ENCODE results near the gene GRID2. TPM values are rescaled to one million over a fixed set of nuclear protein-coding genes. Genes with fewer than 3 reads are reported as not detected.
A peak's percentile ranks its signal among the peaks of the same experiment; 100 is the strongest.

The GRID2 gene
- total RNA-seq, 1 donor from 2014 or later: 2.1 TPM

GRCh38 chr4:92304606-92305005 is 840 bp downstream of the GRID2 start:
- peak; percentile 25 for DNase-seq
- Mint-ChIP-seq H3K36me3 (ENCODE audit: unreplicated experiment) (no peaks in the 10 kb centered on the region), H3K9me3 (ENCODE audit: unreplicated experiment) (peaks cover 9% of the 10 kb centered on the region), H3K27me3 (ENCODE audit: unreplicated experiment) (peaks cover 12% of the 10 kb centered on the region), H3K4me1 (ENCODE audit: low read depth, unreplicated experiment) (peaks cover 3% of the 10 kb centered on the region), H3K4me3 (ENCODE audit: unreplicated experiment) (peak overlapping the region; percentile 96), H3K27ac (ENCODE audit: unreplicated experiment) (peak overlapping the region; percentile 31)
- no peak for TF ChIP-seq CTCF (IDR thresholded peaks at IDR 0.05; ENCODE audit: partially characterized antibody, unreplicated experiment)

- peaks cover 3% of the 10 kb centered on the region for H3K4me1 Mint-ChIP-seq (ENCODE audit: low read depth, unreplicated experiment)
- TF ChIP-seq CTCF (IDR thresholded peaks at IDR 0.05; ENCODE audit: partially characterized antibody, unreplicated experiment): no peak
- peaks cover 12% of the 10 kb centered on the region for H3K27me3 Mint-ChIP-seq (ENCODE audit: unreplicated experiment)
- H3K9me3 Mint-ChIP-seq (ENCODE audit: unreplicated experiment): peaks cover 9% of the 10 kb centered on the region
- H3K27ac Mint-ChIP-seq (ENCODE audit: unreplicated experiment): peak overlapping the region; percentile 81
- H3K36me3 Mint-ChIP-seq (ENCODE audit: unreplicated experiment): no peaks in the 10 kb centered on the region
- peak overlapping the region; percentile 96 for H3K4me3 Mint-ChIP-seq (ENCODE audit: unreplicated experiment)
- peak; percentile 87 for DNase-seq
Measured at GRCh38 chr4:92305148-92305877, 1.5 kb downstream of the GRID2 start.

GRCh38 chr4:92305878-92306520 is 2.2 kb downstream of the GRID2 start:
- Mint-ChIP-seq H3K4me3 (ENCODE audit: unreplicated experiment) (peak overlapping the region; percentile 96), H3K9me3 (ENCODE audit: unreplicated experiment) (peaks cover 9% of the 10 kb centered on the region), H3K36me3 (ENCODE audit: unreplicated experiment) (no peaks in the 10 kb centered on the region), H3K4me1 (ENCODE audit: low read depth, unreplicated experiment) (peaks cover 3% of the 10 kb centered on the region), H3K27me3 (ENCODE audit: unreplicated experiment) (peaks cover 12% of the 10 kb centered on the region), H3K27ac (ENCODE audit: unreplicated experiment) (peak overlapping the region; percentile 81)
- TF ChIP-seq CTCF (IDR thresholded peaks at IDR 0.05; ENCODE audit: partially characterized antibody, unreplicated experiment): no peak
- DNase-seq: peak; percentile 47

- no peak overlapping the region for H3K27ac Mint-ChIP-seq (ENCODE audit: unreplicated experiment)
- H3K27me3 Mint-ChIP-seq (ENCODE audit: unreplicated experiment): peaks cover 12% of the 10 kb centered on the region
- peaks cover 3% of the 10 kb centered on the region for H3K4me1 Mint-ChIP-seq (ENCODE audit: low read depth, unreplicated experiment)
- peaks cover 9% of the 10 kb centered on the region for H3K9me3 Mint-ChIP-seq (ENCODE audit: unreplicated experiment)
- TF ChIP-seq CTCF (IDR thresholded peaks at IDR 0.05; ENCODE audit: partially characterized antibody, unreplicated experiment): no peak
- no peak overlapping the region for H3K4me3 Mint-ChIP-seq (ENCODE audit: unreplicated experiment)
- H3K36me3 Mint-ChIP-seq (ENCODE audit: unreplicated experiment): no peaks in the 10 kb centered on the region
- no peak for DNase-seq
Measured at GRCh38 chr4:92307181-92307580, 3.4 kb downstream of the GRID2 start.

- H3K36me3 Mint-ChIP-seq (ENCODE audit: unreplicated experiment): no peaks in the 10 kb centered on the region
- no peak for DNase-seq
- H3K4me1 Mint-ChIP-seq (ENCODE audit: low read depth, unreplicated experiment): peaks cover 3% of the 10 kb centered on the region
- H3K4me3 Mint-ChIP-seq (ENCODE audit: unreplicated experiment): no peak overlapping the region
- peaks cover 9% of the 10 kb centered on the region for H3K9me3 Mint-ChIP-seq (ENCODE audit: unreplicated experiment)
- H3K27me3 Mint-ChIP-seq (ENCODE audit: unreplicated experiment): peaks cover 12% of the 10 kb centered on the region
- no peak for TF ChIP-seq CTCF (IDR thresholded peaks at IDR 0.05; ENCODE audit: partially characterized antibody, unreplicated experiment)
- no peak overlapping the region for H3K27ac Mint-ChIP-seq (ENCODE audit: unreplicated experiment)
Measured at GRCh38 chr4:92307866-92308265, 4.1 kb downstream of the GRID2 start.
